GM18868 (cell line): ENCODE data around the gene WASHC2A.
"Not testable (repeated sequence)": the region's sequence is repeated elsewhere in the genome, so short reads cannot be mapped to it uniquely, and the experiment has no call there.

ENCODE experiments used
- ATAC-seq: cut with Tn5 transposase; IDR thresholded peaks from one replicate; pipeline ENCODE4 v1.9.1; 2021; ENCODE audit warnings: mild to moderate bottlenecking, moderate library complexity; ENCODE audit not compliant: unreplicated experiment

Gene WASHC2A

DNA sequence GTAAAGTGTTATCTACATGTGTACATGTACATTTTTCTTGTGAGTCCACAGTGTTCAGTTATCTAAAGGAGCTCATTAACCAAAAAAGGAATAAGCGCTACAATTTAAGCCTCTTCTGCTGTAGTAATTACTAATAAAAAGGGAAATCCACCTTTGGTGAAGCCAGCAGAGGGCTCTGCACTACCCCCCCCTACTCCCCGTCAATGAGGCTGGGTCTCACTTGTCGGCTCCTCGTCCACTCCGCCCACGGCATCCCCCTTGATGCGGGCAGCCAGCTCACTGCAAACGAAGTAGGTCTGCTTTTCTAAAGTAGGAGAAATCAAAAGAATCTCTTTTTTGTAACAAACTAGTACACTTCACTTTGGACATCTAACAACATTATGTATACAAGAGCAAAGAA, 4.7 kb upstream of the WASHC2A start:
- no peak for ATAC-seq

DNA sequence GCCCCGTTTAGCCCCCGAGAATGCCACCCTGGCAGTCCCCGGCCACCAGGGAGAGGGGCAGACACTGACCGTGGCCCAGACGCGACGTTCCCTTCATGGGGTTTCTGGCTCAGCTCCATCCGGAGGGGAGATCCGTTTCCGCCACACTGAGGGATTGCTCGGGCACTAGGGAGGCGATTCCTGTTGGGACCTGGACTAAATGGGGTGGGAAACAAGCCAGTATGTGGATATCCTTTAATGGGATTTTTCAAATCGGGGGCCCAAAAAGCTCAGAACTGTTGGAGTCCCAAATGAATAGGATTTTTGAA, 552 bp downstream of the WASHC2A start:
- not testable (repeated sequence) for ATAC-seq

DNA sequence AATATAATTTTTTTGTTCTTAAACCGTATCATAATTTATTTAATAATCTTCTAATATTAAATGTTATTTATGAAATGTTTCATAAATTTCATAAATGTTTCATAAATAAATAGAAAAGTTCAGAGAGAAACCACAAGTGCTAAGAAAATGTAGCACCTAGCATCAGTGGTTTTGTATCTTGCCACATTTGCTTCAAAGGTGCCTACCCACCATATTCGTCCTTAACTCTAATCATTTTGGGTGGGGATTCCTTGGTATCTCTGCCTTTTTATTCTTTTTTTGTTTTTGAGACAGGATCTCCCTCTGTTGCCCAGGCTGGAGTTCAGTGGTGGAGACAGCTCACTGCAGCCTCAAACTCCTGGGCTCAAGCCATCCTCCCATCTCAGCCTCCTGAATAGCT, 7.4 kb downstream of the WASHC2A start:
- not testable (repeated sequence) for ATAC-seq

DNA sequence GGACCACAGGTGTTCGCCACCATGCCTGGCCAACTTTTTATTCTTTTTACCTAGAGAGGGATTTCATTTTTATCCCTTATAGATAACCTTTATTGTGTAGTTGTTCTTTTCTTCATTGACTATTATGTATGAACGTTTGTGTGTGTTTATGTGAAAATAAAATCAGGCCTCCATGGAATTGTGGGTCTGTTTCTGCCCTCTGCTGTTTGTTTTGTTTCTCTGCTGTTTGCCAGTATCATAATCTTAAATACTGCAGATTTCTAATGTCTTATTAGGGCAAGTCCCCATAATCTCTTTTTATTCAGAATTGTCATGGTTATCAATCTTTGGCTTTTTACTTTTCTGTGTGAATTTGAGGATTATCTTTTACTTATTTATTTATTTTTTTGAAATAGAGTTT, 7.8 kb downstream of the WASHC2A start:
- not testable (repeated sequence) for ATAC-seq

DNA sequence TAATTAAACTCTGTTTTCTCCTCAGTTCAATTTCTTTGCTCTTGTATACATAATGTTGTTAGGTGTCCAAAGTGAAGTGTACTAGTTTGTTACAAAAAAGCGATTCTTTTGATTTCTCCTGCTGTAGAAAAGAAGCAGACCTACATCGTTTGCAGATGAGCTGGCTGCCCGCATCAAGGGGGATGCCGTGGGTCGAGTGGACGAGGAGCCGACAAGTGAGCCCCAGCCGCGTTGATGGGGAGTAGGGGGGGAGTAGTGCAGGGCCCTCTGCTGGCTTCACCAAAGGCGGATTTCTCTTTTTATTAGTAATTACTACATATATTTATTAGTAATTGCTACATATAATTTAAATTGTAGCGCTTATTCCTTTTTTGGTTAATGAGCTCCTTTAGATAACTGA, 23.6 kb downstream of the WASHC2A start:
- ATAC-seq, result not testable (repeated sequence)

DNA sequence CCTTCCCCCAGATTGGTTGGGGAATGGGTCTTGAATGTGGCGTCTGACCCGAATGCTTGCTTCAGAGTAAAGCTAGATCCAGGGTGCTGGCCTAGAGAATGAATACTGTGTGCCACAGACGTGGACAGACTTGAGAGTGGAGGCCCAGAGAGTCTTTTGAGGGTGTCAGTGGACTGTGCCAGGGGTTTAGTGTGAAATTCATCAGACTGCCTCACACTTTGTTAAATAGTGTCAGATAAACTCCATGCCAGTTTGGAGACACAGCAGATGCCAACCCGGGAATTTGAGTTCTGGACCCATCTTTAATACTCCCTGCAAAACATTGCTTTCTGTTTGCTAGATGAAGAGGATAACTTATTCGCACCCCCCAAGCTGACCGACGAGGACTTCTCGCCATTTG, 25.2 kb downstream of the WASHC2A start:
- not testable (repeated sequence) for ATAC-seq

DNA sequence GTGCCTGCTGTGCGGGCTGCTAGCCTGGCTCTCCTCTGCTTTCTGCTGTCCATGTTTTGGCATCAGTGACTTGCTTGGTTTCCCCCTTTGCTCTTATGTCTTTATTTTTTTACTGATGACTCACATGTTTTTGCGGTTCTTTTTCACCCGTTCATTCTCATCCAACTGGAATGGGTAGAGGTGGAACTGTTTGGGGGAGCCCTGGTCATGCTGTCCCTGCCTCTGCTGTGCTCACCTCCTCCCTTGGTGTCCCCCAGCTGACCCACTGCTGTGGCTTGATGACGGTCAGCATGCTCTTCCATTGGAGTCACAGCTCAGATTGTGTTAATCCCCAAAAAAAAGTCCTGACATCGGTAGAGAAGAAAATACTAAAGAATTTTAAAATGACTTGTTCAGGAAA, 26.9 kb downstream of the WASHC2A start:
- not testable (repeated sequence) for ATAC-seq

DNA sequence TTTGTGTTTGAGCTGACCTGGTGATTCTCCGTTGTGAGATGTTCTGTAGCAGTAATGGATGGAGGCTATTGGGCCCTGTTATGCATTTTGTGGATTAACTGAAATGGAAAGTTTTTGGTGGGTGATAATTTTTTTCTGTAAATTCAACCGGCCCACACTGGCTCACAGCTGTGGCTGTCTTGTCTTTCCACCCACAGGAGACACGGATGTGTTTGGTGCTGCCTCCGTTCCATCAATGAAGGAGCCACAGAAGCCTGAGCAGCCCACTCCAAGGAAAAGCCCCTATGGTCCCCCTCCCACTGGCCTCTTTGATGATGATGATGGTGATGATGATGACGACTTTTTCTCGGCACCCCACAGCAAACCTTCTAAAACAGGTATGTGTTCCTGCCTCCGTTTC, 27.6 kb downstream of the WASHC2A start:
- ATAC-seq, result not testable (repeated sequence)

DNA sequence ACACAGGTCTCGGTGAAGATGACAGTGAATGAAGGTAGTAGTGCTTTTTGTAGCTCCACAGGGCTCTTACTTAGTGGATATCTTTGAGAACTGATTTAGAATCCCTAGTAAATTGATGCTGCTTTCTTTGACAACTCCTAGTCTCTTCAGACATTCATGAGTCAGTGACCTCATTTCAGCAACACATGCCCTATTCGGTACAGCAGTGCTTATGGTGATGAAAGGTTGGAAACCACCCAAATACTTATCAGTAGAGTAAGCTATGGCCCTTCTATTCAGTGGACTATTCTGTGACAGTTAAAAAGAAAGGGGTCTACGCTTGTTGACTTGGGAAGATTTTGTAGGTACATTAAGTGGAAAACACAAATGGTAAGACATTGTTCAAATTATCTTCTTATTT, 29.0 kb downstream of the WASHC2A start:
- ATAC-seq, result not testable (repeated sequence)

DNA sequence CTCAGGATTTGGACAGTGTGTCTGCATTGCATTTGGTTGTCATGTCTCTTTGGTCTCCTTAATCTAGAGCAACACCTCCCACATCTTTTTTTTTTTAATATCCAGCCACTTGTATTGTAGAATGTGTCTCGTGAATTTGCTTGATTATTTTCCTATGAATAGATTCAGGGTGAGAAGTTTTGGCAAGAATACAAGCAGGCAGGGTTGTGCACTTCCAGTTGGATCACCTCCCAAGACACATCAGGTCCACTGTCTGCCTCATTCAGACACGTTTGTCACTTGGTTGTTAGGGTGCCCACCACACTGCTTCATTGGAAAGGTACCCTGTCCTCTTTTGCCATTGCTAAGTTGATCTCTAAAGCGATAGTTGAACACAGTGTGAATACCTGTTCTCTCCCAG, 30.9 kb downstream of the WASHC2A start:
- ATAC-seq, result not testable (repeated sequence)

DNA sequence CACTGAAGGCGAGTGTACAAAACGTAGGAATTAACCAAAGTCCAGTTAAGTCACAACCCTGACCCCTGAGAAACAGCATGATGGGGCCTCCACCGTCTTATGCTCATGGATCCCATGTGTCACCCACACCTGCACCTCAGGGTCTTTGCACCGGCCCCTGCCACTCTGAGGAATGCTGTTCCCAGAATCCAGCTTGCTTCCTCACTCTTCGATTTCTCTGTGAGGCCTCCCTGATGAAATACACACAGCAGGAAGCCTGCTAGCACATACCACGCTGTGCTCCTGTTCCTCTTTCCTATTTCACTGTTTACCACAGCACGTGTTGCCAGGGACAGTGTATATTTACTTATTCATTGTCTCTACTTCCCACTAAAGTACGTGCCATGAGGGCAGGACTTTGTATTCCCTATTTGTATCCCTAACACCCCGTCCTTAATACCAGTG, 33.4 kb downstream of the WASHC2A start:
- ATAC-seq, result not testable (repeated sequence)

DNA sequence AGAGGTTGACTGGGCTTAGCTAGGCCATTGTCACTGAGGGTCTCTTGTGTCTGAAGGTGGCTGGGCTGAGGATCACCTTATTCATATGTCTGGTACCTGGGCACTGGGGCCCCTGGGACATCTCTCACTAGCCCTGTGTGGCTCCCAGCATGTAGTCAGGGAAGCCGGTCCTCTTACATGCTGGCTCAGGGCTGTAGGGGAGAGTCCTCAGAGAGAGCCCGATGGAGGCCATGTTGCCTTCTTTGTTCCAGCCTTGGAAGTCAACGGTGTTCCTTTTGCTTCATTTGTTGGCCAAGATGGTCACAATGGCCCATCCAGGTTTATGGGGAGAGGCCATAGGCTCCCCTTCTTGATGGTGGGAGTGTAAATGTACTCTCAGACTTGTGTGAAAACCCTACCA, 34.0 kb downstream of the WASHC2A start:
- not testable (repeated sequence) for ATAC-seq

DNA sequence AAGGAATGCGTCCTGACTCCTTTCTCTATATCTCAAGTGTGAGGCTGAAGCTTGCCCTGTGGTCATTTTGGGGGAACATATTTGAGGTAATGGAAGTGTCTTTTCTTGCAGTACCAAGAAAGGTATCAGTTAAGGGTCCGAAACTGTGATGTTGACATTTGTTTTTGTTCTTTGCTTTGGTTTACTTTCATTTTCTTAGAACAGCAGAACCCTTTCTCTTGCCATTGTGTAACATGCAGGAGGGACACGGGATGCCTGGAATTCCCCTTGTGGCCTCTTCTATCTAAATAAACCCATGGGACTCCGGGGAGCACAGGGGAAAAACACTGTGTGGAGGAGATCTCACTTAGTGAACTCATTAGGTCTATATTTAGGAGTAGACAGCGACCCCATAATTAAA, 34.5 kb downstream of the WASHC2A start:
- ATAC-seq, result peak; percentile 96

DNA sequence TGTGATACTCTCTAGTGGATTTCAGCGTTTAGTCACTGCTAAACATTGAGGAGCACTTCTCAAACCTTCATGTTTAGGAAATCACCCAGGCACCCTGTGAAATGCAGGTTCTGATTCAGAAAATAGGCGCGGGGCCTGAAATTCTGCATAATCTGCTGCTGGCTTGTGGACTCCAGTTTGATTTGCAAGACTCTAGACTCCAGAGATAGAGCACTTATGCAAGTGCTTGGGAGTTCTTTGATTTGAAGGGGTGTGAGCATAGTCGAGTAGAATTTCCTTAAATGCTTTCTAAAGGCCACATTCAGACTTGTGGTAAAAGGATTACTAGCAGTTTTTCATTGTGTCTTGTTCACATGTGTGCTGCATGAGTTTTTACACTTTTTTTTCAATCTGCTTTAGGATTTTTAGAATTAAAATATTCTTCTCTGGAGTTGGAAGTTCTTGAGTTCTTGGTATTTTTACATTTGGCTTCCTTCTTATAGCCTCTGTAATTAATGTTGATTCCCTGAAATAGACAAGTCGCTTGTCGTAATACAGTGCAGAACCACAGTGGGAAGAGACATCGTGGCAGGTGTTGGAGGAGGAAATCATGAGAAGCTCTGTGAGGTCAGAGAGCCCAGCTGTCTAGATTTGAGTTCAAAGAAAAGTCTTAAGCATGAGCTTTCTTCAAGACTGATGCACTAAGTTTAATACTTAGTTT, 41.4 kb downstream of the WASHC2A start:
- not testable (repeated sequence) for ATAC-seq

DNA sequence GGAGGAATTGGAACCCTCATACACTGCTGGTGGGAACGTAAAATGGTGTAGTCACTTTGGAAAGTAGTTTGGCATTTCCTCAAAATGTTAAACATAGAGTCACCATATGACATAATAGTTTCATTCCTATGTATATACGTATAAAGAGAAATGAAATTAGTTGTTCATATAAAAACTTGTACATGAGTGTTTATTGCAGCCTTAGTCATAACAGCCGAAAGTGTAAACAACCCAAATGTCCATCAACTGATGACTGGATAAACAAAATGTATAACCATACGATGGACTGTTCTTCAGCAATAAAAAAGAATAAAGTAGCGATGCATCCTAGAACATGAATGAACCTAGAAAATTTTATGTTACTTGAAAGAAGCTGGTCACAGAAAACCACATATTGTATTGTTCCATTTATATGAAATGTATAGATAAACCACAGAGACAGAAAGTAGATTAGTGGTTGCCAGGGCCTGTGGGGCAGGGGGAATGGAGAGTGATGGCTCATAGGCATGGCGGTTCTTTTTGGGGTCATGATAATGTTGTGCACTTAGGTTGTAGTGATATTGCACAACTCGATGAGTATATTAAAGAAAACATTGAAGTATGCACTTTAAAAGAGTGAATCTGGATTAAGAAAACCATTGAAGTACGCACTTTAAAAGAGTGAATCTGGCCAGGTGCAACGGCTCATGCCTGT, 44.8 kb downstream of the WASHC2A start:
- ATAC-seq, result not testable (repeated sequence)

DNA sequence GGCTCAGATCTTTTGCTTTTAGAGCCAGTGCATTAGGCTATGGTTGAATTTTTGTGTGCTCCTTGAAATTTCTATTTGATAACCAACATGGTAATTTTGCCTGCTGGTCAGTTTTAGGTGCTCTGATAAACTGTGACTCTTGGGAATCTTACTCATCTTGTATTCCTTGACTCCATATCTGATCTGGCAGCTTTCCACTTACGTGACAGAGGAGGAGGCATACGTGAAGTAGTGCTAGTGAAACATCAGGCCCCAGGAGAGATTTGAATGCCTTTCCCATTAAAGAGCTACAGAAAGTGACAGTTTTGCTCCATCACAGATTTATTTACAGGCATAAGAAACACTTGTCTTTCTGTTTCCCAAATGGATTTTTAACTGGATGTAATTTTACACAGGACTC, 59.0 kb downstream of the WASHC2A start:
- ATAC-seq, result not testable (repeated sequence)

DNA sequence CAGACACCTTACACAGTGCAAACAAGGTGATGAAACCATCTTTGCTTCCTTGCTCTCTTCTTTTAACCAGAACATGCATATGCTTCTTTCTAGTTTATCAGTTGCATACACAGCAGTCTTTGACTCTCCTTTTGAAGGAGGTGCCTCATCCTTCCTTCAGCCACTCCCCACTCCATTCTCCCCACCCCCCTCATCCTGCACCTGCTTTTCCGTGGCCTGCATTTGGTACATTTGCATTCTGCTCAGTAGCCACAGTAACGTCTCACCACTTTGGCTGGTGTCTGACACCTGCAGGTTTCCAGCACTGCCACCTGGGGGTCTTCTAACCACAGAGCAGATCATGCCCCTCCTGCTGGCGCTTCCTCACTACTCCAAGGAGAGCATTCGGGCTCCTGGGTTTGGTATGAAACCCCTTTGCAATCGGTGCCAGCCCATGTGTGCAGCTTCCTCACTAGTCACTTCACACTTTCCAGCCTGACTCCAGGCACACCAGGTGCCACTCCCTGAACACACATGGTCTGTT, 60.1 kb downstream of the WASHC2A start:
- not testable (repeated sequence) for ATAC-seq

DNA sequence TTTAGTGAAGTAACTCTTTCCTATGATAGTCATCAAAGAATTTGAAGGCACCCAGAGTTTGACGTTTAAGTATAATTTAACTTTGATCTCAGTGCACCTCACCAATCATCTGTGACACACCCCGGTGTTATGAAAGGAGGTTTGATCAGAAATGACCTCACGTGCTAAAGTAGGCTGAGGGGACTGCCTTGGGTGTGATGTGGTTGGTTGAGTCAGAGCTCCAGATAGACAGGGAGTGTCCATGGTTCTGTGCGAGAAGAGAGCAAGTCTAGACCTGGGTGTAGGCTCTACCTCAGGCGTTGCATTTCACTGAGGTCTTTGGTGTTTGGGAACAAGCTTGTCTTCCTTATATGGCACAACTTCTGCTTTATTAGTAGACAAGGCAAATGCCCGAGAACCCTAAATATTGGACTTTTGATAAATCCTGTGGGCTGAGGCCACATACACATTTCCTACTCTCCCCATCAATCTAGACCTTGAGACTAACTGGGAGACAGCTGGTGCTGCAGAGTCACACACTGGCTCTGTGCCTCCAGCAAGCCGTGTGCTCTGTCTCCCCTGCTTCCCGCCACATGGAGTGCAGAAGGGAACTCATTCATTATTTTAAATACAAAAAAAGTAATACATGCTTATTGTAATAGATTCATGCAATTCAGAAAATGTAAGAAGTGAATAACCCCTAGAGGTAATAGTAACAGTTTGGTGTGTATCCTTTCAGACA, 63.7 kb downstream of the WASHC2A start:
- not testable (repeated sequence) for ATAC-seq

DNA sequence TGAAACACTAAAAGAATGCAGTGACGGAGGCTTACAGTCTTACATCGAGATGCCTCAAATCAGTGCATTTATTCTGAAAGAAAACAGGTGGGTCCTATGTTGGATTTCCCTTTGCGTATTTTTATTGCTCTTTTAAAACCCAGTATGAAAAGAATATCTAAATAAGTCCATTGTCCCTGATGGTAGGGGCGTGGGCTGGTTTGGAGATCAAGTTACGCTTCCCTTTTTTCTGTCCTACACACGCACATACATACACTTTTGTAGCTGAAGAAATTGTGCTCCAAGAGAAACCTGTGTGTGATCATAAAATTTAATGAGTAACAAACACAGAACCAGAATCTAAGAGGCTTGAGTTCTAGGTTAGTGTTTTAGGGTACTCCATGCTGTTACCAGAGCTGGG, 64.6 kb downstream of the WASHC2A start:
- ATAC-seq, result not testable (repeated sequence)

DNA sequence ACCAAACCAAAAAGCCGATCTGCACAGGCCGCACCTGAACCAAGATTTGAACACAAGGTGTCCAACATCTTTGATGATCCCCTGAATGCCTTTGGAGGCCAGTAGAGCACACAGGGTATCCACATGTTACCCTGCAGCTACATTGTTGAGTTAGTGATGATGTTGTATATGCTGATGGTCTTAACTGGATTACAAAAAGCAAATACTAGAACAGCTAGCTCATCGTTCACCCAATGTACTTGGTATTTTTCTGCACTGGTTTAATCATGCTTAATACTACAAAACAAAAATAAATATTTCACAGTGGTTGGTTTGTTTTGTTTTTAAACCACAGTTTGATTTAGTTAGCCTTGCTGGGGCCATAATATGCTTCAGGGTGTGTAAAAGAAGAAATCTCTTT, 65.1 kb downstream of the WASHC2A start:
- not testable (repeated sequence) for ATAC-seq

DNA sequence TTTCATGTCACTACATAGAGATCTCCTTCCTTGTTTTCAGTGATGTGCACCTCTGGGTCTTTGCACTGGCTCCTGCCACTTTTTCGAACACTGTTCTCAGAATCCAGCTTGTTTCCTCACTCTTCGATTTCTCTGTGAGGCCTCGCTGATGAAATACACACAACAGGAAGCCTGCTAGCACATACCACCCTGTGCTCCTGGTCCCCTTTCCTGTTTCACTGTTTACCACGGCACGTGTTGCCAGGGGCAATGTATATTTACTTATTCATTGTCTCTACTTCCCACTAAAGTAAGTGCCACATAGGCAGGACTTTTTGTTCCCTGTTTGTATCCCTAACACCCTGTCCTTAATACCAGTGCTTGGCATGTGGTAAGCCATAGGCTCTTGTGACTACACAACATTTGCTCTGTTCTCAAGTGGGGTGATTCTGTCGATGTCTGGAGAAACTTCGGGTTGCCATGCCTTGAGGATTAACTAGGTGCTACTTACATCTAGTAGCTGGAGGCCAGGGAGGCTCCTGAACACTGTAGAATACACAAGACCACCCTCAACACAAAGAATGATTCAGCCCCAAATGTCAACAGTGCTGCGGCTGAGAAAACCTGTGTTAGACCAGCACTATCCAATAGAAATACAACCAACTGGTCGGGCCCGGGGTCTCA, 75.9 kb downstream of the WASHC2A start:
- not testable (repeated sequence) for ATAC-seq
